HG02798 (cell line): ENCODE data around the gene GLIS1.
"Not testable (repeated sequence)": the region's sequence is repeated elsewhere in the genome, so short reads cannot be mapped to it uniquely, and the experiment has no call there.

Experiments
- ATAC-seq: cut with Tn5 transposase; IDR thresholded peaks from one replicate; pipeline ENCODE4 v1.9.1; 2021; ENCODE audit warnings: mild to moderate bottlenecking; ENCODE audit not compliant: unreplicated experiment, poor library complexity

The GLIS1 gene

GRCh38 chr1:53739109-53739681, at the start of gene GLIS1:
TSS of gene GLIS1 (minus strand) at chr1:53739164. CDS start at chr1:53738064, 1,100 bp downstream.
- ATAC-seq, result peak; percentile 98

GRCh38 chr1:53787655-53788054, 48.7 kb upstream of the GLIS1 start:
- ATAC-seq, result no peak

DNA sequence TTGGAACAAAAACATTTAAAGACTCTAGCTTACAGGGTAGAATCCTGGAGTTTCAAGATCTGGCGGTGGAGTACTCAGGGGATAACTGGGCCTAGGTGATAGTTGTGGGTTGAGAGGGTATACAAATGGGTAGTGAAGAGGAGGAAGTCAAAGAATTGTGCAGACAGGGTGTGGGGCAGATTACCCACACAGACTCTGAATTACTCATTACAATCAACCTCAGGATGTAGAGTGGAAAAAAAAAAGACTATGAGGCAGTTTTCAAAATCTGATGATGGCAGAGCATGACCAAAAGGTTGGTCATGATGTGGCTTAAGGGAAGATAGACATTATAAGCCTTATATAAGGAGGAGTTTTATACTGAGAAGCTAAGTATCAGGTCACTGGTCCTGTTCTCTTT, 44.1 kb upstream of the GLIS1 start:
- ATAC-seq, result no peak

- no peak for ATAC-seq
Measured at GRCh38 chr1:53781654-53782053, 42.7 kb upstream of the GLIS1 start.

GRCh38 chr1:53777272-53777671, 38.3 kb upstream of the GLIS1 start:
- ATAC-seq, result no peak

GRCh38 chr1:53771648-53772047, 32.7 kb upstream of the GLIS1 start:
- no peak for ATAC-seq

DNA sequence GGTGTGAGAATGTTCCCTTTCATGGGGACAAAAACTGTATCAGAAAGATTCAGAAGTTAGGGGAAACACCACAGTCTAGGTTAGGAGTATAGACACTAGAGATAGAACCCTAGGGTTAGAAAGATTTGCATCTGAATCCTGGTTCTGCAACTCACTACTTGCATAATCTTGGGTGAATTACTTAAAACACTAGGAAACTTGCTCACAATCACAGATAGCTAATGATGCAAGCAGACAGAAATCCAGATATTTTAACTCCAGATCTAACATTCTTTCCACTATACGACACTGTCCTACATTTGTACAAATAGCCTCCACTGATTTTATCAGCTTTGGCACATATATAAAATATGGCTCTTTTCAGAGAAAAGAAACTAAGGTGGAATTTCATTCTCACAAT, 30.8 kb upstream of the GLIS1 start:
- no peak for ATAC-seq

- ATAC-seq, result no peak
Measured at GRCh38 chr1:53769184-53769583, 30.2 kb upstream of the GLIS1 start.

GRCh38 chr1:53766831-53767405, 28.0 kb upstream of the GLIS1 start:
- ATAC-seq, result no peak

DNA sequence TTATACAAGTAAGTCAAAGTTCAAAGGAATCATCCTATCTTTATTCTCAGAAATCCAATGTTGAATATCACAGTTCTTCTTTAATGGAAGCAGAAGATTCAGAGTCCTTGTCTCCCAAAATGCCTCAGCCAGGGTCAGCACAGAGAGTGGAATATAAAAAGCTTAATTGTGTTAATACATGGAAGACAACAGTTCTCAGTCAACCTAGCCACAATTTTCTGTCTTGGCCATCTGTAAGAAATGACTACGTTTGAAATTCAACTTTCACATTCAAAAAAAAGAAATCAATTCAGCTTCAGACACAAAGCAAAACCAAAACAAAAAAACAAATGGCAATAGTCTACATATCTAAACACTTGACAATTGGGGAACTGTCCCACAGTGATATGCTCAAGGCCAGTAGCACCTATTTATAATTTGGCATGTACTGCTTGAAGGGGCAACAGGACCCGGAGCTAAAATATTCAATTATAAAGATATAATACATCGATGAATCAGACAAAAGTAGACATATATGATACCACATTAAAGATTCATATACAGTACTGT, 27.3 kb upstream of the GLIS1 start:
- ATAC-seq, result no peak

- peak; percentile 35 for ATAC-seq
Measured at GRCh38 chr1:53765657-53766056, 26.7 kb upstream of the GLIS1 start.

- ATAC-seq, result no peak
Measured at GRCh38 chr1:53763911-53764310, 24.9 kb upstream of the GLIS1 start.

DNA sequence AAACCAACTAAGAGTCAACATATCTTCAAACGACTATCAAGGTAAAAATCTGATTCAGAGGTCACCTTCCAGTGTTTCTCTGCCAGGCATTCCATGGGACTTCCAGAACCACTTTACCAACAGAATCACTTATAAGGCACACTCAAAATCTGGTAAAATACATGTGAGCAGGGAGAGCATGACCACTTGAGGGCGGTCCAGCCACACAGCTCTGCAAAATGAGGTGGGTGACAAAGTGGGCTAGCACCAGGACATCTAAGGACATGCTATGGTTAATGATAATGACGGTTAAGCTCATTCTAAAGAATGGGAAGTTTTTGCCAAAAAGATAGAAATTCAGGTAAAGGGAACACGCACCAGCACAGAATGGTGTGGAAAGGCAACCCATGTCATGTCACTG, 24.5 kb upstream of the GLIS1 start:
- no peak for ATAC-seq

DNA sequence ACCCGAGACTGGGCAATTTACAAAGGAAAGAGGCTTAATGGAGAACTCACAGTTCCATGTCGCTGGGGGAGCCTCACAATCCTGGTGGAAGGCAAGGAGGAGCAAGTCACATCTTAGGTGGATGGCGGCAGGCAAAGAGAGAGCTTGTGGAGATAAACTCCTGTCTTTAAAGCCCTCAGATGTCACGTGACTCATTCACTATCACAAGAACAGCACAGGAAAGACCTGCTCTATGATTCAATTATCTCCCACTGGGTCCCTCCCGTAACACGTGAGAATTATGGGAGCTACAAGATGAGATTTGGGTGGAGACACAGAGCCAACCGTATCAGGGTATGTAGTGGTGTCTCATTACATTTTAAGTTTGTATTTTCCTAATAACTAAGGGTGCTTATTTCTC, 21.5 kb upstream of the GLIS1 start:
- not testable (repeated sequence) for ATAC-seq

- ATAC-seq, result no peak
Measured at GRCh38 chr1:53755874-53756273, 16.9 kb upstream of the GLIS1 start.

DNA sequence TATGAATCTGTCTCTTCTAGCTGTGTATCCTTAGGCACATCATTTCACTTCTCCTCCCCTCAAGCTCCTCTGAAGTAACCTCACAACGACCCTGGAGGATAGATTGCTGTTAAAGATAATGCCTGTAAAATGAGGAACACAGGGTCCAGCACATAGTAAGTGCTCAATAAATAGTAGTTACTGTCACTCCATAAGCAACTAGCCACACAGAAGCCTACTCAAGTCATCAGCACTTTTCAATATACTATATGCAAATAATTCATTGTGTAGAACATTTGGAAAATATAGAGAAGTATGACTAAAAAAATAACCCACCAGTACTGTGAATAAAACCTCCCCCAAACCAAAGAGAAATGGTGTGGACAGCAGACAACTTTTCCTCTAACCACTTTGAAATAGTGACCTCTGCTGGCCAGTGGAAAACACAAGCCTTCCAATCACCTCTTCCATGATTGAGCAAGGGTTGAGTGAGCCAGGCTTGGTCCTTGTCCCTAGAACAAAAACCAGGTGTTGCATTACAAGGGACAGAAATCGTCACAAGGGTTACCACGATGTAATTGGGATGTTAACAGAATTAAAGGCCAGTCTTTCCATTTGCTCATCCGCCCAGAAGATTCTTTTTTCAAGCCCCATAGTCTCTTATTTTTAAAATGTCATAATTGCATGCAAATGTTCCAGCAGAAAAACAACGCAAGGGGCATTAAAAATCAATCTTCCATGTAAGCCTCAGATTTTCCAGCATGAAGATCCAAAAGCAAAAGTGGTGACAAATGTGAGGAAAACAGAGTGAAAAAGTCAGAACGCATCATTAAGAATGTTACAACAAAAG, 15.7 kb upstream of the GLIS1 start:
- ATAC-seq, result no peak

- no peak for ATAC-seq
Measured at GRCh38 chr1:53752281-53752680, 13.3 kb upstream of the GLIS1 start.

GRCh38 chr1:53747841-53748240, 8.9 kb upstream of the GLIS1 start:
- no peak for ATAC-seq

GRCh38 chr1:53740621-53741105, 1.7 kb upstream of the GLIS1 start:
- no peak for ATAC-seq

DNA sequence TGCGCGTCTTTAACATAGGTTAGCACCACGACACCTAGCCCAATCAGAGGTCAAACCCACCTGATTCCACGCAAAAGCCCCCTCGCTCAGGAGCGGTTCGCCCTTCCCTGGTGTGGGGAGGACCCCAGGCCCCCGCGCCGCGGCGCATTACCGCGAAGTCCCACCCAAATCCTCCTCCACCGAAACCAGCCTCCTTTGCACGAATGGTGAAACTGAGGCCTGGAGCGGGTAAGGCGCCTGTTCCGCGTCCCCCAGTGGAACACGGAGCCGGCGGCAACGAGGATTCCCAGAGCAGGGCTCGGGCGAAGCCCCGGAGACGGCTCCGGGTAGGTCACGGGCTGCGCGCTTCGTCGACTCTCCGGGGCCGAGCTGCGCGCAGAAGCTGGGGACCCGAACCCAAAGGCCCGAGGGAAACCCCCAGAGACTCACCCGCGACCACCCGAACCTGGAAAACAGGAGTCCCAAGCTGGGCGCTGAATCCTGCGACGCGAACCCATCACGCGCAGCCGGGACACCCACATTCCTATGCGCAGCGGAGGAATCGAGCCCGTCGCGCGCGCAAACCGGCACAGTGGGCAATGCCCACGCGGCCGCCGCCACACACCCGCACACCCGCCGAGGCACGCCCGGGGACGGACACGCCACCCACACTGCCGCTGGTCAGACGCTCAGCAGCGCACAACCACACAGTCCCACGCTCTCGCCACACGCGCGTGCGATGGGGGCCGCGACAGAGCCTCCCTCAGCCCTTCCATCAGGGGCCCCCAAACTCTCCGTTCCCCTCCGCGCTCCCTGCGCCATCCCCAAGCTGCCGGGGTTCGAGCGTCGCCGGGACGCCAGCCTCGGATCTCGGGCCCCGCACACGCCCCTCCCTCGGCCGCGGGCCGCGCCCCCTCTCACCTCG, 507 bp downstream of the GLIS1 start:
- no peak for ATAC-seq
